Fibroblast of peridontal ligament (primary cell): ENCODE measurements around the gene MYO5C.
"Not testable (repeated sequence)": the region's sequence is repeated elsewhere in the genome, so short reads cannot be mapped to it uniquely, and the experiment has no call there.

Experiments used
- DNase-seq: peaks from one replicate; pipeline ENCODE4 v3.0.0-alpha.2; 2010; ENCODE audit errors: extremely low read depth

The MYO5C gene

DNA sequence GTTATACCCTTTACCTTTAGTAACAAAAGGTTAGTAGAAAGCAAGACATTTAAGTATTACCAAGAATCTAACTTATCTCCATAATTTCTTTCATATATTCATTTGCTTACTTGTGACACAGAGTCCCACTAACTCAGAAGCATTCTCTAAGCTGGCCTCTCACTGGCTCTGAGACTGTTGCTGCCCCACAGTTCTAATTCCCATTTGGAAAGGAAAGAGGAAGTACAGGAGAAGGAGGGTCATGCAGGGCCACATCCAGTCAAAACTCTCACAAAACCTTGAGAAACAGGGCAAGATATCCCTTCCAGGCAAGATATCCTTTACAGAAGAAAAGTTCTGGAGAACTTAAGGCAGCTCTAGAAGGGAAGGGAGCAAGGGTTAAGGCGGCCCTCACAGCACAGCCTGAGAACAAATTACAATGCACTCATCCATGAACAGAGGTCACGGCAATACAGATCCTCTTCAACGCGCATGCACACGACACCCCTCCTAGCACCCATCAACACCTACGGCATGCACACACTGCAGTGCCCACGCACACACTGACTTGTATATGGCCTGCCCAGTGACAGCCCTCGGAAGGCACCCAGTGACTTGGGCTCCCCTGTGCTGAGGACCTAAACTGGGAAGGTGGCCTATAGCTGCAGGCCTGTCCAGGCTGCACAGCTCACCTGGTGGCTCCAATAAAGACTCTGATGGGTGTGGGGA lies 13.0 kb upstream of the MYO5C start:
- DNase-seq, result no peak

DNA sequence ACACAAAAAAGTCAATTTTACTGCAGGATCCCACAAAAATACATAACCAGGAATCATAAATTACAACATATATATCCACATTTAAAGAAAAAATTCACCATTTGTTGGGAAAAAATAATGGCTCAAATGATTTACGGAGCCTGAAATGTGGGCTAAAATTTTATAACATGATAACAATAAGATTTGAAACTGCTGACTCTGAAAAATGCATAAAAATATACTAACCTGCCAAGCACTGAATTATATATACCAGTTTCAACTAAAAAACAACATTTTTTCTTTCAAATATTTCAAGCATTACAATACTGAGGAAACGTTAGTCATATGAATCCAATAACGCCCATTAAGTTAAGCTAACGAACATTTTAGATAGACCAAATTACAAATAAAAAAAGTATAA lies 12.2 kb upstream of the MYO5C start:
- DNase-seq, result no peak

DNA sequence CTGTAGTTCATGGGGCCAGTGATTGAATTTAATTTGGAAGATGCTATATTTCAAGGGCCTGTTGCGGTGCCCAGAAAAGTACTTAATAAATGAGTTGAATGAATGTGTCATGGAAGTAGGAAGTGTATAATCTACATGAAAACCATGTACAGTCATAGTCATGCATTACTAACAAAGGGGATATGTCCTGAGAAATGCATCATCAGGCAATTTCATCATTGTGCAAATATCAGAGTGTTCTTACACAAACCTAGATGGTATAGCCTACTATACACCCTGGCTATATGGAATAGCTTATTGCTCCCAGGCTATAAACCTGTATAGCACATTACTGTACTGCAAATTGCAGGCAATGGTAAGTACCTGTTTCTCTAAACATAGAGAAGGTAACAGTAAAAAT lies 10.7 kb upstream of the MYO5C start:
- peak; percentile 41 for DNase-seq

DNA sequence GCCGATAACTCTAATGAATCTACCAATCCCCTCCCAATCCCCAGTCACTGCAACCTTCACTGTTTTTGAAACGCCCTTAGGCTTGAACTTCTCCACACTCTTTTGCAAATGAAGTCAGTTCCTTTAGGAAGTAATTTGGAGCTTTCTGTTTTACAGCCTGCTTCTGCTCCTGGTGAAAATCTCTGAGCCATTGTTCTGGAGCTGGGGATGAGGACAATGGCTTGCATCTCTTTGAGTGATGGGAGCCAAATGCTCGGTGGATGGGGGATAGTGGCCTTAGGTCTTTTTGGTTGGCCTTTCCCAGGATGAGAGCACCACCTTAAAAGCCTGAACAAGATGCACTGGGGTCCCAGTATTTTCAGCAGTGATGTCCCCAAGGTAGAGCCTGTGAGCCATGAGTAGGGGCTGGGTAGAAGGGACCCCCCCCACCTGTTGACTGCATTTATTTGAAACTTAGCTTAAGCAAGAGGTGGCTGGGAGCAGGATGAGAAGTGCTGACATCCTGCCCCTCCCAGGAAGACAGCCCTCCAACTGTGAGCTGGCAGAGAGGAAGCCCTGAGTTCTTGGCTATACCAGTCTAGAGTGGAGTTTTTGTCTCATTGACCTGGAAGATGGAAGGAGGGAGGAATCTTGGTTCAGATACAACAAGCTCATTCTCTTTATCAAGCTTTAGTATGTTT lies 7.6 kb upstream of the MYO5C start:
- DNase-seq, result no peak

DNA sequence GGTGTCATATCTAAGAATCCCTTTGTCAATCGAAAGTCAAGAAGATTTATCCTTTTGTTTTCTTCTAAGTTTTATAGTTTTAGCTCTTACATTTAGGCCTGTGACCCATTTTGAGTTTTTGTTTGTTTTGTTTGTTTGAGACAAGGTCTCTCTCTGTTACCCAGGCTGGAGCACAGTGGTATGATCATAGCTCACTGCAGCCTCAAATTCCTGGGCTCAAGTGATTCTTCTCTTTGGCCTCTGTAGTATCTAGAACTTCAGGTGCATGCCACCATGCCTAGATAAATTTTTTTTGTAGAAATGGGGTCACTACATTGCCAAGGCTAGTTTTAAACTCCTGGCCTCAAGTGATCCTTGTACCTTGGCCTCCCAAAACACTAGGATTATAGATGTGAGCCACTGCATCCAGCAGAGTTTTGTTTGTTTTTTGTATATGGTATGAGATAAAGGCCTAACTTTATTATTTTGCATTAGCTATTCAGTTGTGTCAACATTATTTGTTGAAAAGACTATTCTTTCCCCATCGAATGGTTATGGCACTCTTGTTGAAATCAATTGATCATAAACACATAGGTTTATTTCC lies 5.8 kb upstream of the MYO5C start:
- no peak for DNase-seq

DNA sequence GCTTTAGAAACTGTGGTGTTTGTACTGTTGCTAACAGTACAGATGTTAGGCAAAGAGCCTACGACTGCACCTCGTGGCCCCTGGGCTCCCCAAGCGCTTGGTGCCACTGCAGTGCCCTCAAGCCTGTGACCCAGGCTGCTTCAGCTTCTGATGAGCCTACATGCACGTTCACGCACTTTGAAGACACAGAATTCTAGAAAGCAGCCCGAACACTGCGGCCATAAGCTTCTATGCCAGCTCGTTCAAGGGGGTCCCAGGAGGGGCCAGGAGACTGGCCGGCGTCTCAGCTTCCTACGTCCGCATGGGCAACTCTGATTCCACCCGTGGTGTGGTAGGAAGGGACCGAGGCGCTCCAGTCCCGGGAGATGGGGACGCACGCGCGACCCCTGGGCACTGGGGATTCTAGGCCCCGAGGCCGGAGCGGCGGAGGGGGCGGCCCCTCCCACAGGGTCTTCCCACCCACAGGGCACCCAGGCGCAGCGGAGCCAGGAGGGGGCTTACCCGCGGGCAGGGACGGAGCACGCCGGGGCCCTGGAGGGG lies 653 bp downstream of the MYO5C start:
- DNase-seq, result no peak

DNA sequence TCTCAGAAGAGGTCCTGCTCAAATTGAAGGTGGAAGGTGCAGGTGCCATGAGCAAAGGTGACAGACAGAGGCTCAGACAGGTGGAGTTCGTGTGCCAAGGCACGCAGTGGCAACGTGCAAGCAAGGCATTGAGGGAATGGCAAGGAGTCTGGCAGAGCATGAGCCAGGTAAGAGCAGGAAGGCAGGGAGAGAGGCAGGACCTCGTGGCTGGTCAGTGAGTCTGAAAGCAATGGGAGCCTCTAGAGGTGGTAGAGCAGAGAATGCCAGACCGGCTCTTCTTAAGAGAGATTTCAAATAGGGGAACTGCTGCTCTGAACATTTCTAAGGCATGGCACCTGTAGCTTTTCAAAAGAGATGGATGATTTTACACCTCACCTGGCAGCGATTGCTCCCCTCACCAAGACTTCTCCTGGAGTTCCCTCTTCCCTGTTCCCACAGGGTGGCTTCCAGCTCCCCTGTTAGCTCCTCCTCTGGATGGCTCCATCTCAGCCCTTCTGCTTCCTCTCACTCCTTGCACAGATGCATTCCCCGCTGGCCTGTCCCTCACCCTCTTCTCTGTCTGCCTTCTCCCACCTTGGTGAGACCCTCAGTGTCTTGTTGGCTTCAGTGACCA lies 2.7 kb downstream of the MYO5C start:
- no peak for DNase-seq

DNA sequence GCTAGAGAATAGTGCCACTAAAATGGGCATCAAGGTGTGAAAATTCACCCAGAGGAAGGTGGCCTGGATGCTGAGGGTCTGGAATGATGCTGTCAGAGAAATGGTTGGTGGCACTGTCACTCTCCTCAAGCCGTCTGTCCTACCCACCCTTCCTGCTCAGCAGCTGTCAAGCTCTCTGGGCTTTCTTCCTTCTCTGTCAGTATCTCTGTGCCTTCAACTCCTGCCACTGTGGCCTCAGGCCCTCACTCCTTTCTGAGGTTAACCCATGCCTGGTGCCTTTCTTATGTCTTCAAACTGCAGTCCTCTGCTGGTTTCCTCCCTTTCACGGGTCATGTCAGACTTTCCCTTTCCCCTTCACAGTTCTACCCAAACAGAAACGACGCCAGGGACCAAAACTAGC lies 4.4 kb downstream of the MYO5C start:
- no peak for DNase-seq

DNA sequence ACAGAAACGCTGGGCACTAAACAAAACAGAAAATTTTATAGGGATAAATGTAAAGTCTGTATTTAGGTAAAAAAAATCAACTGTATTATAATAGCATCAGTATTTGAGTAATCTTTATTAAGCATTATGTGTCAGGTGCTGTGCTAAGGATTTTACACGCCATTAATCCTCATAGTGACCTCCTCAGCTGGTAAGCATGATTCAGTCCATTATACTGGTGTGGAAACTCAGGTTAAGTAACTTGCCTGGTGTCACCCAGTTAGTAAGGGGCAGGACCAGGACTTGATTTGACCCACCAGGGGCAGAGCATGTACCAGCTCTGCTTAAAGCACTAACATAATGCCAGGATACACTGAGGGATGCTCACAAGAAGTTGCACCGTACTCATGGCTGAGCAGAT lies 4.8 kb downstream of the MYO5C start:
- no peak for DNase-seq

DNA sequence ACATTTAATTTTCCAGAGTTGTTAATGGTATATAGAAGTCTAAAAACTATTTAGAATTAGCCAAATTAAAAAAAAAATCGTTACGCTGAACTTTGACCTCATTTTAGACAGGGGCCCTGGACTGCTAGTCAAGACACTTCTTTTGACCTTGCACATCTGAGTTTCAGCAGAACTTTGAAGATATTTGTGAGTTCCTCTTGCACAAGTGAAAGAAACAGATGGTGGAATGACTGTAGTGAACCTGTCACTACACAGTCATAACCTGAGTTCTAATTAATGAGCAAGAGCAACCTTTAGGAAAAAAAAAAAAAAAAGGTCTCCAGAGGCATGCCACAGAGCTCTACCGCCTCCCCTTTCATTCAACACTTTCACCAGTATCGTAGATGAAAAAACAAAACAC lies 5.3 kb downstream of the MYO5C start:
- DNase-seq, result no peak

DNA sequence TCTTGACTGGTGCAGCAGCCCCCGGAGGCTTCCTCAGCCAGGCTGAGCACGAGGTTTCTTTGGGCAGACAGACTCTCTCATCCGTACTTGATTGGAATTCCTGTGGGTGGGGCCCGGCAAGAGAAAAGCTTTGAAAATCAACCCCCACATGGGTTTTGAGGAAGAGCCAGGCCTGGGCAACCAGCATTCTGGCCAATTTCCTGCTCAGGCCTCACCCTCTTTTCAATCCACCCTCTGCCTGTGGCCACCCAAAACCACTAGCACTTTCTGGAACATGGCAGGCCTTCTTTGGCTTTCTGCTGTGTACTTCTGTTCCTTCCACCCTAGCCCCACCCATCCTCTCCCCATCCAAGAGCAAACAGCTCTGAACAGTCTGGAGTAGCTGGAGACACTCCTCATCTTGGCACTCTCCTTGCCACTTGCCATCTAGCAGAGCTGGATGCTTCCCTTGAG lies 5.9 kb downstream of the MYO5C start:
- DNase-seq, result peak; percentile 9

DNA sequence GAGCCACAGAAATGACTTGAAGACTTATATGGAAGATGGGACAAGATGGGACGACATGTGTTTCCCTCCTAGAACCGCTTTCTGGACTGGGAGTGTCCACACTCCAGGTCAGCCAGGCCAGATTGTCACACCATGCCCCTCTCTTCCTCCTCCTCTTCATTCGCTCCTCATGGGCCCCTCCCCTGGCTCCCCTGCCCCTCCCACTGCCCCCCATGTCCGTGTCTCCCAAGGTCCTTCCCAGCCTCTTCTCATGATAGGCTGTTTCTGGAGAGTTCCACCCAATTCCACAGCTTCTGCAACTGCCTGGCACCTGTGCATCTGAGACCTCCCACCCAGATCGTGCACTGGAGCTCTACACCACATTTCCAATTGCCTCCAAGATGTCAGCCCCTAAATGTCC lies 6.6 kb downstream of the MYO5C start:
- no peak for DNase-seq

DNA sequence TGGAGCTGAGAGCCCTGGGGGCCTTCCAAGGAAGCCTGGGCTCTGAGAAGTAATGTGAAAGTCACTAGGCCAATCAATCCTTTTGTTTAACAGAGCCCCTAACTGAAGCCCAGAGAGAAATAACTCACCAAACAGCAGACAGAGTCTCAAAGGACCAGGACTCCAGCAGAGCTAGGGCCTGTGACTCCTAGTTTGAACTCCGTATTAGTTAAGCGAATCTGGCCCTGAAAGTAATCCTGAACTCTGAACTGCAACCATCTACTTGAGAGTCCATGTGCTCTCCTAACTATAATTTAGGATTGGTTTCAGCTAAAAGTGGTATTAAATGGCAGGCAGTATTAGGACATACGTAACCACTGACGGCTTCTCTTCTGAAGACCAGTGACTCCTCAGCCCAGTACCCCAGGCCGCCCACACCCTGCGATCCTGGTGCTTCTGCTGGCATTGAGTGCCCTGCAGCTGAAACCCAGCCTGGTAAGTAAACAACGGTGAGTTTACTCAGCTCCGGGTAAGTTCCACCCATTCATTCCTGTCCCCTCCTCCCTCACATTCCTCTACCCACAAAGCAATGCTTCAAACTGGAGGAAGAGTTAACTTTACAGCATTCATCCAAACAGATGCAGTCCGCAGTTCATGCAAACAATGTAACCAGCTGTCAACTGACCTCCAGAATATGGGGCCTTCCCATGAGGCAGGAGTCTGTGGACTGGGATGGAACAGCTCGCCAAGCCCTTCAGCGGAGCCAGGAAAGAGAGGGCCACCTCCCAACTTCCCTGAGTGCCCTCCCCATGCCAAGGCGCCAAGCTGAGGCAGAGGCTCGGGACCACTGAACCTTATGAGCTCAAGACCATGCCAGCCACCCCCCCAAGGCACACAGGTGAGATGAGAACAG lies 7.3 kb downstream of the MYO5C start:
- DNase-seq, result peak; percentile 18

DNA sequence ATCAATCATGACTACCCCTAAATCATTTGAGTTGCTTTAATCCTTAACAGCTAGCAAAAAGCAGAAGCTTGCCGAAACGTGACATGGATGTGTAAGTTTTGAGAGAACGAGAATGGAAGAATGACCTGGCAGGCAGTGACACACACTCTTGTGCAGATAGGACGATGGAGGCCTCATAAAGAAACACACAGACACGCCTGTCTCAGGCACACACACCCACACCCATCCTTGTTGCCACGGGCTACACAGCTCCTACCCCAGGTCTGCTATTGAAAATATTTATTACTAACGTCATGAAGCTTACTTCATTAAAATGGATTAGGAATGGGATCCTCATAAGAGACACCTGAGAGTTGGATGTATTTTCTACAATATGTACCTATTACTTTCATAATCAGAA lies 8.5 kb downstream of the MYO5C start:
- no peak for DNase-seq

DNA sequence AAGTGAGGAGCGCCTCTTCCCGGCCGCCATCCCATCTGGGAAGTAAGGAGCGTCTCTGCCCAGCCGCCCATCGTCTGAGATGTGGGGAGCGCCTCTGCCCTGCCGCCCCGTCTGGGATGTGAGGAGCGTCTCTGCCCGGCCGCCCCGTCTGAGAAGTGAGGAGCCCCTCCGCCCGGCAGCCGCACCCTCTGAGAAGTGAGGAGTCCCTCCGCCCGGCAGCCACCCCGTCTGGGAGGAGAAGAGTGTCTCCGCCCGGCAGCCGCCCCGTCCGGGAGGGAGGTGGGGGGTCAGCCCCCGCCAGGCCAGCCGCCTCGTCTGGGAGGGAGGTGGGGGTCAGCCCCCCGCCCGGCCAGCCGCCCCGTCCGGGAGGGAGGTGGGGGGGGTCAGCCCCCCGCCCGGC lies 9.7 kb downstream of the MYO5C start:
- not testable (repeated sequence) for DNase-seq

DNA sequence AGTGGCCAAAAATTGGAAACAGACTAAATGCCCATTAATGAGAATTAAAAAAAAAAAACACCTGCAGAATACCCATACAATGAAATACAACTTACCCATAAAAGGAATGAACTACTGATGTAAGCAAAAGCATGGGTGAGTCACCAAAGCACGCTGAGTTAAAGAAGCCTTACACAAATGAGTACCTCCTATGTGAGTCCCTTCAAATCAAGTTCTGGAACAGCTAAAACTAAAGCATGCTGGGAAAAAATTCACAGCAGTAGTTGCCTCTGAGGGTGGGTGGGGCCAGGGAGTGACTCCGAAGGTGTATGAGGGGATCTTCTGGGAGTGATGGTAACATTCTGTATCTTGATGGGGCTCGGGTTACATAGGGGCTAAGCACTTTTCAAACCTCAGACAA lies 11.4 kb downstream of the MYO5C start:
- peak; percentile 23 for DNase-seq

DNA sequence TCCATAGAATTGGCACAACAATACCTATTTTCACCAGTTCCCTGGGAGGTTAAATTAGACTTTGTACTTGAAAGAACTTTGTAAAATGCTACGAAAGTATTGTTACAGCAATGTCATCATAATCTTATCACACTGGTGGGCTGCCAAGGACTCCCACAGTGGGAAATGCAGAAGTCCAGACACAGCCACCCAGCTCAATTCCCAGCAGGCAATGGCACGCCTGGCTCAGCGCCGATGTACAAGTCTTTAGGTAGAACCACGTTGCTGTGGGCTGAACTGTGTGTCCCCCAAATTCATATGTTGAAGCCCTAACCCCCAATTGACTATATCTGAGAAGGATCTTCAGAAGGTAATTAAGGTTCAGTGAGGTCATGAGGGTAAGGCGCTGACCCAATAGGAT lies 12.3 kb downstream of the MYO5C start:
- DNase-seq, result no peak

DNA sequence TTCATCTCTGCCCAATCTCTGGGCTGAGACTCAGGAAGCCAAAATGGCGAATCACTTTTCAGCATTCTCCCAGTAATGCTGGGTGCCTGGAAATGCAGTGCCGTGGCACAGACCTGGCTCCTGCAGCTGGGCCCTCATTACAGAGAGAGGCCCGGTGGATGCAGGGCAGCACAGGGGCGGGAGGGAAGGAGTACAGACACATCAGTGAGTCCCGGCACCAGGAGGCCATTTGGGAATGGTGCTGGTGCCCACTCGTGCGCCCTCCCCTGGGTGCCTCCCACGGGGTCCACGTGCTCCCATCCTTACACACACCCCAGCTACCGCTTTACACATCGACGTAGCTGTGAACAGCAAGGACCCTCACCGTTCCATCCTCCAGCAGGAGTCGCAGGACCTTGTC lies 13.2 kb downstream of the MYO5C start:
- no peak for DNase-seq

DNA sequence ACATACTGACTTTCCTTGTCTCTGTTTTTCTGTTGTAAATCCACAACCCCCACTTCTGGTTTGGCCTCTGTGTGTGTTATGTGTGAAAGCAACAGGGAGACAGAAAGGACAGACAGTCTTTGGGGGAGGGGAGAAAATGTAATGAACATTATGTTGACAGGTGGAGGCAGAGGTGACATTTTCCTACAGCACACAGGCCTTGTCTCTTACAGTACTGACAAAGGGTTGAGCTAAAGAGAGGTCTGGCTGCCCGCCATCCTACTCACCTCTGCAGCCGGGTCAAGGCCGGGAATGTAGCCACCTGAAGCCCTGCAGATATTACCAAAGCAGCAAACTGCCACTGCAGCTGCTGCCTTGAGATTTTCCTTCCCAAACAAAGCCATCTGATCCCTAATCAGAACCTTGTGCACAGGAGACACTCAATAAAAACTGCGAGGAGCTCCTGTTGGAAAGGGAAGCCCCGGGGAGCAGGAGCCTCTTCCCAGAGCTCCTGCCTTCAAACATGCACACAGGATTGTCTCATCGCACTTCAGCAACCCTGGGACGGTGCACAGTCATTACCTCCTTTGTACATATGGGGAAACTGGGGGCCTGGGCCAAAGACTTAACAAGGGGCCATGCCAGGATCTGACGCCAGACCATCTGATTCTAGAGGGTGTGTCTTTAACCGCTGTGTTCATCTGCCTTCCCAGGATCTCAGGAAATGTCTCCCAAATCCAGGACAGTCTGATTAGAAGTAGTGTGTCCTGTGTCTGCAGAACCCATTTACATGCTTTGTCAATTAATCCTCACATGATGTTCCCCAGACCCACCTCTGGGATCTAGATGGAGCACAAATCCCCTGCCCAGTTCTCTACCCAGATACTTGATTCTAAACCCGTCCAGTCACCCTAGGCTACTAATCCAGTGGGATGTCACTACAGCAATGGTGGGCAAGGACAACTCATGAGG lies 14.2 kb downstream of the MYO5C start:
- DNase-seq, result no peak

DNA sequence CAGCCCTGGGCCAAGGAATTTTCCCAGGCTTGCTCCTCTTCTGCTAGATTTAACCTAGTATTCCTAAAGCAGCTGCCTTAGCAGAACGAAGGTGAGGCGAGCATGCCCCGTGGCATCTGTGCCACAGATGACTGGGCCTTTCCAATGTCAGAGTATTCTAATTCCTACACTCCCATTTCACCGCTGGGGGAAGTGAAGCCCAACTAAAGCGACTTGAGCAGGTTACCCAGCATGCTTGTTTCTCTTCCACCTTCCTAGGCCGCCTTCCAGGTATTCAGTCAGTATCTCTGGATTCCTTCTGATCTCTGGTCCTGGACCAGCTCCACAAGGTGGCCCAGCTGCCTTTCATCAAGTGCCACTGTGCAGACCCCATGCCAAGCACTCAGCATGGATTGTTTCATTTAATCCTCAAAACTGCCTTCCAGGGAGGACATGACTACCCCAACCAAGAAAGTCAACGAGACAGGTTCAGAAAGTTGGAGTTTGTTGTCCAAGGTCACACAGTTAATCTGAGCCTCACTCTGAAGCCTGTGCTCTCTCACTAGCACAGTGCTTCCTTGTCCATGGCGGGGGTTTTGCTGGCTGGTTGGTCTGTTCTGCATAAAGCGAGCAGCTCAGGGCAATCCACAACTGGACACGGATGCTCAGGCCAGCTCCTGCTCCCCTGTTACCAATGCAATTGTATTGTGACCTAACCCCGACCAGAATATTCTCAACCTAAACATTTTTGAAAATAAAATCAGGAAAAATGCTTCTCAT lies 15.1 kb downstream of the MYO5C start:
- DNase-seq, result no peak
